ENCODE measurements around the gene TAL1.

DNA sequence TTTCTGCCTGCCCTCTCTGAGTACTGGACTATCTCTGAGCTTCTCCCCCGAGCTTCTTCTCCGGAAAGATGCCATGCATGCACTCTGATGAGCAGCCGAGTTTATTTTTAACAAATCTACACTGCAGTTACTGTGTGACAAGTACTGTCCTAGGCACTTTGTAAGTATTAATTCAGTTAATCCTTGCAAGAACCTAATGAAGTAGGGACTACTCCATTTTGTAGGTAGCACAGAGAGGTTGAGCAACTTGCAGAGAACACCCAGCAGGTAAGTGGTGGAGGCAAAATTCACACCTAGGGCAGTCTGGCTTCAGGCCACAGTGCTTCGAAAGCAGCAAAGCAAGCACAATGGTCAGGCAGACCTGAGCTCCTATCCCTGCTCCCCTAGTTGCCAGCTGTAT, 3.8 kb upstream of the TAL1 start:
- TF ChIP-seq, protein P1, sequence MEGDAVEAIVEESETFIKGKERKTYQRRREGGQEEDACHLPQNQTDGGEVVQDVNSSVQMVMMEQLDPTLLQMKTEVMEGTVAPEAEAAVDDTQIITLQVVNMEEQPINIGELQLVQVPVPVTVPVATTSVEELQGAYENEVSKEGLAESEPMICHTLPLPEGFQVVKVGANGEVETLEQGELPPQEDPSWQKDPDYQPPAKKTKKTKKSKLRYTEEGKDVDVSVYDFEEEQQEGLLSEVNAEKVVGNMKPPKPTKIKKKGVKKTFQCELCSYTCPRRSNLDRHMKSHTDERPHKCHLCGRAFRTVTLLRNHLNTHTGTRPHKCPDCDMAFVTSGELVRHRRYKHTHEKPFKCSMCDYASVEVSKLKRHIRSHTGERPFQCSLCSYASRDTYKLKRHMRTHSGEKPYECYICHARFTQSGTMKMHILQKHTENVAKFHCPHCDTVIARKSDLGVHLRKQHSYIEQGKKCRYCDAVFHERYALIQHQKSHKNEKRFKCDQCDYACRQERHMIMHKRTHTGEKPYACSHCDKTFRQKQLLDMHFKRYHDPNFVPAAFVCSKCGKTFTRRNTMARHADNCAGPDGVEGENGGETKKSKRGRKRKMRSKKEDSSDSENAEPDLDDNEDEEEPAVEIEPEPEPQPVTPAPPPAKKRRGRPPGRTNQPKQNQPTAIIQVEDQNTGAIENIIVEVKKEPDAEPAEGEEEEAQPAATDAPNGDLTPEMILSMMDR (IDR thresholded peaks at IDR 0.05; ENCODE audit: low read length): no peak
- TF ChIP-seq EZH2 (optimal IDR thresholded peaks at IDR 0.05; ENCODE audit: low read depth, low read length) (no peak), EZH2phosphoT487 (IDR thresholded peaks at IDR 0.05; ENCODE audit: low read length) (no peak)

Measured in MM.1S (cell line).